ENCODE results near the gene DUS3L. TPM values are rescaled to one million over a fixed set of nuclear protein-coding genes. Genes with fewer than 3 reads are reported as not detected.

DUS3L gene
- total RNA-seq, 1 donor from 2014 or later, result 74.0 TPM

- Mint-ChIP-seq H3K4me1 (ENCODE audit: low read depth) (no peaks in the 10 kb centered on the region), H3K36me3 (ENCODE audit: low read depth) (no peaks in the 10 kb centered on the region), H3K4me3 (ENCODE audit: low read depth) (no peak overlapping the region), H3K27me3 (ENCODE audit: low read depth) (peaks cover 5% of the 10 kb centered on the region), H3K27ac (no peak overlapping the region), H3K9me3 (no peaks in the 10 kb centered on the region)
- intact Hi-C loops (cut with micrococcal nuclease), result no loop called here
- DNase-seq (ENCODE audit: low spot score), result no peak
These were observed 23.3 kb upstream of the DUS3L start for GRCh38 chr19:5814123-5814851.

GRCh38 chr19:5811117-5811516, 20.2 kb upstream of the DUS3L start:
- no peaks in the 10 kb centered on the region for H3K9me3 Mint-ChIP-seq
- H3K4me3 Mint-ChIP-seq (ENCODE audit: low read depth), result no peak overlapping the region
- intact Hi-C loops (cut with micrococcal nuclease), result no loop called here

GRCh38 chr19:5809469-5809868, 18.5 kb upstream of the DUS3L start:
- Mint-ChIP-seq H3K36me3 (ENCODE audit: low read depth) (no peaks in the 10 kb centered on the region), H3K4me1 (ENCODE audit: low read depth) (peaks cover 2% of the 10 kb centered on the region), H3K27ac (no peak overlapping the region), H3K9me3 (no peaks in the 10 kb centered on the region), H3K4me3 (ENCODE audit: low read depth) (no peak overlapping the region), H3K27me3 (ENCODE audit: low read depth) (peaks cover 11% of the 10 kb centered on the region)
- no peak for DNase-seq (ENCODE audit: low spot score)
- intact Hi-C loops (cut with micrococcal nuclease), result loop anchor here (10.0 kb wide), 1 partner anchor 155 kb away; no protein-coding TSS in a partner anchor

More at GRCh38 chr19:5811117-5811516, 20.2 kb upstream of the DUS3L start:
- H3K27me3 Mint-ChIP-seq (ENCODE audit: low read depth), result peaks cover 9% of the 10 kb centered on the region
- no peaks in the 10 kb centered on the region for H3K4me1 Mint-ChIP-seq (ENCODE audit: low read depth)
- H3K36me3 Mint-ChIP-seq (ENCODE audit: low read depth), result no peaks in the 10 kb centered on the region
- H3K27ac Mint-ChIP-seq, result no peak overlapping the region
- no peak for DNase-seq (ENCODE audit: low spot score)

DNA sequence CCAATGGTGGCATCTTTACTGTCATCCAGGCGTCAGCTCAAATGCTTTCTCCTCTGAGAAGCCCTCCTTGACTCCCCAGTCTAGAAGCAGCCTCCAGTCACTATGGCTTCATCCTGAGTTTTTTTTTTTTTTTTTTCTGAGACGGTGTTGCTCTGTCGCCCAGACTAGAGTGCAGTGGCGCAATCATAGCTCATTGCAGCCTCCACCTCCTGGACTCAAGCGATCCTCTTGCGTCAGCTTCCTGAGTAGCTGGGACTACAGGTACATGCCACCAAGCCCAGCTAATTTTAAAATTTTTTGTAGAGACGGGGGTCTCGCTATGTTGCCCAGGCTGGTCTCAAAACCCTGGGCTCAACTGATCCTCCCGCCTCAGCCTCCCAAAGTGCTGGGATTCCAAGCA, 18.1 kb upstream of the DUS3L start:
- Mint-ChIP-seq H3K27ac (no peak overlapping the region), H3K9me3 (no peaks in the 10 kb centered on the region), H3K4me1 (ENCODE audit: low read depth) (peaks cover 7% of the 10 kb centered on the region), H3K36me3 (ENCODE audit: low read depth) (no peaks in the 10 kb centered on the region), H3K4me3 (ENCODE audit: low read depth) (no peak overlapping the region), H3K27me3 (ENCODE audit: low read depth) (peaks cover 15% of the 10 kb centered on the region)
- DNase-seq (ENCODE audit: low spot score), result no peak
- intact Hi-C loops (cut with micrococcal nuclease), result loop anchor here (10.0 kb wide), 1 partner anchor 156 kb away; no protein-coding TSS in a partner anchor

DNA sequence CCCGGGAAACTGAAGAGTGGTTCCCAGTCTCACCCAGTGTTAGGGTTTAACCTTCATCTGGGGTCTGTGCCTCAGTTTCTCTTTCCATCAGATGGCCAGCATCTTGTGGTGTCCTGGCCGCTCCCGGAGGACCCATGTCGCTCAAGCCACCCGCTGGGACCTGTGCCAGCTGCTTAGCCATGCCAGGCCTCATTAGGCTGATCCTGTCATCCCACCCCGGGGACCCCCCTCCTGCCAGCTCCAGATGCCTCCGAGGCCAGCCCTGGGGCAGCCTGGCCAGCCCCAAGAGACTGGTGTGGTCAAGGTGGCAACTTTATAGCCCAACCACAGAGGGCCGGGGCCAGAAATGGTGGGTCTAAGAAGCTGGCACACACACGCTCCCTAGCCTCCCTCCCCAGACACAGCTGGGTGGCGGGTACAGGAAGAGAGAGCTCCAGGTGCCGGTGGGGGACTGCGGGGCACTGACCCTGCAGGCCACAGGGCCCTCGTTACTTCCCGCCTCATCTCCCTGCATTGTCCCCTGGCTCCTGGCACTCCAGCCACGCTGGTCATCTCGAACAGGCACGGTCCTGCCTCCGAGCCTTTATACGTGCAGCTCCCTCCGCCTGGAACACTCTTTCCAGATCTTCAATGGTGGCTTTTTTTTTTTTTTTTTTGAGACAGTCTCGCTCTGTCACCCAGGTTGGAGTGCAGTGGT, 17.3 kb upstream of the DUS3L start:
- no peak overlapping the region for H3K27ac Mint-ChIP-seq
- no peak overlapping the region for H3K4me3 Mint-ChIP-seq (ENCODE audit: low read depth)
- no peak for DNase-seq (ENCODE audit: low spot score)
- intact Hi-C loops (cut with micrococcal nuclease), result loop anchor here (10.0 kb wide), 1 partner anchor 157 kb away; no protein-coding TSS in a partner anchor
- peaks cover 12% of the 10 kb centered on the region for H3K4me1 Mint-ChIP-seq (ENCODE audit: low read depth)
- H3K36me3 Mint-ChIP-seq (ENCODE audit: low read depth), result no peaks in the 10 kb centered on the region
- H3K27me3 Mint-ChIP-seq (ENCODE audit: low read depth), result peaks cover 15% of the 10 kb centered on the region
- no peaks in the 10 kb centered on the region for H3K9me3 Mint-ChIP-seq

- Mint-ChIP-seq H3K27ac (no peak overlapping the region), H3K4me3 (ENCODE audit: low read depth) (no peak overlapping the region), H3K4me1 (ENCODE audit: low read depth) (peaks cover 16% of the 10 kb centered on the region), H3K36me3 (ENCODE audit: low read depth) (no peaks in the 10 kb centered on the region), H3K9me3 (no peaks in the 10 kb centered on the region), H3K27me3 (ENCODE audit: low read depth) (peaks cover 17% of the 10 kb centered on the region)
- no peak for DNase-seq (ENCODE audit: low spot score)
- intact Hi-C loops (cut with micrococcal nuclease), result loop anchor here (2.0 to 10.0 kb wide), 2 partner anchors 158 to 216 kb away; no protein-coding TSS in a partner anchor
These were observed 15.9 kb upstream of the DUS3L start for GRCh38 chr19:5806905-5807304.

GRCh38 chr19:5806133-5806489, 15.1 kb upstream of the DUS3L start:
- Mint-ChIP-seq H3K27me3 (ENCODE audit: low read depth) (peaks cover 18% of the 10 kb centered on the region), H3K9me3 (no peaks in the 10 kb centered on the region), H3K4me1 (ENCODE audit: low read depth) (peaks cover 16% of the 10 kb centered on the region), H3K4me3 (ENCODE audit: low read depth) (no peak overlapping the region), H3K27ac (no peak overlapping the region), H3K36me3 (ENCODE audit: low read depth) (no peaks in the 10 kb centered on the region)
- DNase-seq (ENCODE audit: low spot score), result no peak
- intact Hi-C loops (cut with micrococcal nuclease), result loop anchor here (2.0 to 10.0 kb wide), 2 partner anchors 159 to 217 kb away; no protein-coding TSS in a partner anchor

- H3K36me3 Mint-ChIP-seq (ENCODE audit: low read depth), result no peaks in the 10 kb centered on the region
These were observed 14.6 kb upstream of the DUS3L start for GRCh38 chr19:5805462-5806132.

DNA sequence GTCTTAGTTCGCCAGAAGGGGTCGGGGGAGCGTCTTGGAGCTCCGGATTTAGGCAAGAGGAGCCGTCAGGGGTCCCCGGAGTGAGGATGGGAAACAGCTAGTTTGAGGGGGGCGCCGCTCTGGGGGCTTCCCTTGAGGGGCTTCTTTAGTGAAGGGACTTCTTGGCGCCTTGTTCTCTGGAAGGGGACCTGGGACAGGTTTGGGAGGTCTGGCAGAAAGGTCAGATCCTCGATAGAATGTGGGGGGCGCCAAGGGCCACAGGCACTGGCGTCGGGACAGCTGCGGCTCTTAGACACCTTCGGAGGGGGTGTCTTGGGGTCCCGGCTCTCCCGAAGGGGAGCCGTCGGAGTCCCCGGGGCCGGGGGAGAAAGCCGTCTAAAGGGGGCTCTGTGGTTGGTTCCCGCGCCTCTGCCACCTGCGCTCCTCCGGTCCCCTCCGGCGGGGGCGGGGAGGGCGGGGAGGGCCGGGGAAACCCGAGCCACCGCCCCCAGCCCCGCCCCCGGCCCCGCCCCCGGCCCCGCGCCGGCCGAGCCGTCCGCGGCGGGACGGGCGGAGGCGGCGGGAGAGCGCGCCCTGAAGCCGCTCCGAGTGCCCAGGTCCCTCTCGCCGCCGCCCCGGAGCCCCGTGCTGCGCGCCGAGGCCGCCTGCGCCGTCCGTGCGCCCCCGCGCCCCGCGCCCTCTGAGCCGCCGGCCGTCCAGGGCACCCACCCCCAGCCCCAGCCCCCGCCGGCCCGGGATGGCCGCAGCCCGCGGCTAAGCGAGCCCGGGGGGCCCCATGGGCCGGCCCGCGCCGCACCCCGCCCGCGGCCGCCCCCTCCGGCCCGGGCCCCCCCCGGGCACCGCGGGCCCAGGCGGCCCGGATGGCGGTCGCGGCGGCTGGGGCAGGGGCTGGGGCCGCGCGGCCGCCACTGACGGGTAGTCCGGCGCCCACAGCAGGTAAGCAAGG, 13.8 kb upstream of the DUS3L start, which contains the start of gene NRTN:
Gene NRTN (plus strand): TSS at position 552 of the 946 bp plus-strand sequence. CDS start 19,099 bp downstream, outside the sequence.
- H3K27me3 Mint-ChIP-seq (ENCODE audit: low read depth), result peaks cover 18% of the 10 kb centered on the region
- no peak for DNase-seq (ENCODE audit: low spot score)
- peak within 1 kb of the TSS; percentile 62 for H3K27ac Mint-ChIP-seq
- H3K4me3 Mint-ChIP-seq (ENCODE audit: low read depth), result peak within 1 kb of the TSS; percentile 73
- intact Hi-C loops (cut with micrococcal nuclease), result loop anchor here (1.0 to 10.0 kb wide), 2 partner anchors 100 to 160 kb away; partner anchors contain the start of gene VMAC
- H3K36me3 Mint-ChIP-seq (ENCODE audit: low read depth), result no peaks in the 10 kb centered on the region
- H3K4me1 Mint-ChIP-seq (ENCODE audit: low read depth), result peaks cover 16% of the 10 kb centered on the region
- no peaks in the 10 kb centered on the region for H3K9me3 Mint-ChIP-seq

More at GRCh38 chr19:5805462-5806132, 14.6 kb upstream of the DUS3L start:
- Mint-ChIP-seq H3K4me3 (ENCODE audit: low read depth) (peak overlapping the region; percentile 45), H3K27ac (no peak overlapping the region), H3K27me3 (ENCODE audit: low read depth) (peaks cover 18% of the 10 kb centered on the region), H3K4me1 (ENCODE audit: low read depth) (peaks cover 16% of the 10 kb centered on the region), H3K9me3 (no peaks in the 10 kb centered on the region)
- intact Hi-C loops (cut with micrococcal nuclease), result loop anchor here (2.0 to 10.0 kb wide), 2 partner anchors 159 to 217 kb away; no protein-coding TSS in a partner anchor
- peak; percentile 38 for DNase-seq (ENCODE audit: low spot score)

GRCh38 chr19:5803752-5804515, 13.0 kb upstream of the DUS3L start:
- DNase-seq (ENCODE audit: low spot score), result peak; percentile 93
- Mint-ChIP-seq H3K27me3 (ENCODE audit: low read depth) (peaks cover 21% of the 10 kb centered on the region), H3K9me3 (no peaks in the 10 kb centered on the region), H3K27ac (peak overlapping the region; percentile 62), H3K4me1 (ENCODE audit: low read depth) (peaks cover 16% of the 10 kb centered on the region), H3K36me3 (ENCODE audit: low read depth) (no peaks in the 10 kb centered on the region), H3K4me3 (ENCODE audit: low read depth) (peak overlapping the region; percentile 73)
- intact Hi-C loops (cut with micrococcal nuclease), result loop anchor here (1.0 to 10.0 kb wide), 2 partner anchors 100 to 161 kb away; partner anchors contain the start of gene VMAC

- Mint-ChIP-seq H3K4me3 (ENCODE audit: low read depth) (peak overlapping the region; percentile 71), H3K27ac (no peak overlapping the region), H3K36me3 (ENCODE audit: low read depth) (no peaks in the 10 kb centered on the region), H3K4me1 (ENCODE audit: low read depth) (peaks cover 16% of the 10 kb centered on the region), H3K27me3 (ENCODE audit: low read depth) (peaks cover 21% of the 10 kb centered on the region), H3K9me3 (no peaks in the 10 kb centered on the region)
- no peak for DNase-seq (ENCODE audit: low spot score)
- intact Hi-C loops (cut with micrococcal nuclease), result loop anchor here (10.0 kb wide), 1 partner anchor 161 kb away; no protein-coding TSS in a partner anchor
These were observed 12.4 kb upstream of the DUS3L start for GRCh38 chr19:5803441-5803751.
